DND-41 (cell line): ENCODE results near the gene SLC25A21.

Experiments used
- ATAC-seq: fragments of 200-7000 bp; cut with Tn5 transposase; 3 replicates; pipeline ENCODE4 v1.9.1; 2021; ENCODE audit warnings: low read depth; ENCODE audit not compliant: insufficient read depth
- DNase-seq: peaks from one replicate; pipeline ENCODE4 v3.0.0-alpha.2; 2020
- H2AFZ ChIP-seq: 2 replicates; pipeline ENCODE4 v1.6.0; 2012; ENCODE audit warnings: low read depth, low read length
- H3K27ac ChIP-seq: 2 replicates; pipeline ENCODE4 v1.5.1; 2012; ENCODE audit warnings: low read length, inconsistent platforms
- H3K27me3 ChIP-seq: fragments of 200-600 bp; sonication (generic); 2 replicates; pipeline ENCODE4 v1.6.0; 2012; ENCODE audit warnings: low read length, mild to moderate bottlenecking, inconsistent platforms; ENCODE audit not compliant: insufficient read depth, poor library complexity
- H3K36me3 ChIP-seq: 2 replicates; pipeline ENCODE4 v1.5.1; 2012; ENCODE audit warnings: low read length, inconsistent platforms; ENCODE audit not compliant: insufficient read depth
- H3K4me1 ChIP-seq: 2 replicates; pipeline ENCODE4 v1.5.1; 2012; ENCODE audit warnings: mild to moderate bottlenecking, low read length; ENCODE audit not compliant: insufficient read depth
- H3K4me2 ChIP-seq: 2 replicates; pipeline ENCODE4 v1.6.0; 2012; ENCODE audit warnings: mild to moderate bottlenecking, moderate library complexity, low read length, inconsistent platforms; ENCODE audit not compliant: insufficient read depth
- H3K4me3 ChIP-seq, 2 experiments: fragments of 200-600 bp in 1 of 2; shearing (Covaris generic) in 1 of 2; 2 replicates each; pipeline ENCODE4 v1.5.1; 2012 to 2016; ENCODE audit warnings: inconsistent platforms in 2 of 2, low read length in 2 of 2, mild to moderate bottlenecking in 2 of 2, low read depth in 1 of 2, moderate library complexity in 1 of 2
- H3K79me2 ChIP-seq: 2 replicates; pipeline ENCODE4 v1.6.0; 2012; ENCODE audit warnings: low read length, inconsistent platforms; ENCODE audit not compliant: insufficient read depth
- H3K9ac ChIP-seq: 2 replicates; pipeline ENCODE4 v1.6.0; 2012; ENCODE audit warnings: low read depth, mild to moderate bottlenecking, inconsistent platforms, low read length, moderate library complexity
- H3K9me3 ChIP-seq: 2 replicates; pipeline ENCODE4 v1.5.1; 2012; ENCODE audit warnings: low read length, moderate library complexity, mild to moderate bottlenecking, inconsistent platforms; ENCODE audit not compliant: insufficient read depth, severe bottlenecking
- H4K20me1 ChIP-seq: 2 replicates; pipeline ENCODE4 v1.6.0; 2012; ENCODE audit warnings: low read length; ENCODE audit not compliant: insufficient read depth
- CTCF ChIP-seq: IDR thresholded peaks from 2 replicates; pipeline ENCODE4 v1.5.1; 2012; ENCODE audit warnings: borderline replicate concordance, low read length, moderate library complexity, mild to moderate bottlenecking; ENCODE audit not compliant: poor library complexity, severe bottlenecking; ENCODE audit errors: extremely low read depth
- EZH2 ChIP-seq: IDR thresholded peaks from 3 replicates; pipeline ENCODE4 v1.6.1; 2012; ENCODE audit warnings: borderline replicate concordance, low read depth, mild to moderate bottlenecking, moderate library complexity, low read length, inconsistent platforms; ENCODE audit not compliant: severe bottlenecking

SLC25A21 gene

GRCh38 chr14:36834293-36834692 lies 338.1 kb downstream of the SLC25A21 start:
- no peaks in the 10 kb centered on the region for H3K79me2 ChIP-seq
- no peak overlapping the region for H3K4me2 ChIP-seq
- ATAC-seq (no peak), DNase-seq (no peak)
- TF ChIP-seq EZH2, result no peak
- no peak for TF ChIP-seq CTCF
- H3K4me1 ChIP-seq, result no peaks in the 10 kb centered on the region
- no peak overlapping the region for H3K9ac ChIP-seq
- no peaks in the 10 kb centered on the region for H4K20me1 ChIP-seq
- H3K36me3 ChIP-seq, result no peaks in the 10 kb centered on the region
- no peak overlapping the region for H2AFZ ChIP-seq
- H3K9me3 ChIP-seq, result no peaks in the 10 kb centered on the region
- H3K4me3 ChIP-seq, result no peak overlapping the region
- H3K27ac ChIP-seq, result no peak overlapping the region
- no peaks in the 10 kb centered on the region for H3K27me3 ChIP-seq

GRCh38 chr14:36829547-36829946 lies 342.9 kb downstream of the SLC25A21 start:
- Histone ChIP-seq H2AFZ (no peak overlapping the region), H3K4me2 (no peak overlapping the region), H3K4me3 (no peak overlapping the region), H3K79me2 (no peaks in the 10 kb centered on the region), H3K27ac (no peak overlapping the region), H3K9ac (no peak overlapping the region), H3K9me3 (no peaks in the 10 kb centered on the region), H3K27me3 (no peaks in the 10 kb centered on the region), H3K36me3 (no peaks in the 10 kb centered on the region), H4K20me1 (no peaks in the 10 kb centered on the region), H3K4me1 (no peaks in the 10 kb centered on the region)
- no peak for DNase-seq
- no peak for TF ChIP-seq EZH2
- TF ChIP-seq CTCF, result no peak
- no peak for ATAC-seq

- Histone ChIP-seq H3K4me2 (no peak overlapping the region), H3K4me3 (no peak overlapping the region), H3K9ac (no peak overlapping the region), H3K79me2 (no peaks in the 10 kb centered on the region), H3K9me3 (no peaks in the 10 kb centered on the region), H3K36me3 (no peaks in the 10 kb centered on the region), H2AFZ (no peak overlapping the region), H3K27me3 (no peaks in the 10 kb centered on the region), H4K20me1 (no peaks in the 10 kb centered on the region), H3K27ac (no peak overlapping the region), H3K4me1 (no peaks in the 10 kb centered on the region)
- no peak for TF ChIP-seq EZH2
- no peak for ATAC-seq
- no peak for DNase-seq
Measured at GRCh38 chr14:36827861-36828260, 344.5 kb downstream of the SLC25A21 start.

- Histone ChIP-seq H3K27me3 (no peaks in the 10 kb centered on the region), H3K4me1 (peaks cover 12% of the 10 kb centered on the region), H3K79me2 (no peaks in the 10 kb centered on the region), H2AFZ (no peak overlapping the region), H3K9ac (no peak overlapping the region), H3K27ac (no peak overlapping the region), H3K4me2 (no peak overlapping the region), H4K20me1 (no peaks in the 10 kb centered on the region), H3K9me3 (no peaks in the 10 kb centered on the region), H3K36me3 (no peaks in the 10 kb centered on the region), H3K4me3 (no peak overlapping the region)
- DNase-seq, result no peak
- TF ChIP-seq CTCF (no peak), EZH2 (no peak)
- ATAC-seq, result no peak
Measured at GRCh38 chr14:36826614-36827013, 345.8 kb downstream of the SLC25A21 start.
